ENCODE data around the gene PRKAG3.

Gene PRKAG3

DNA sequence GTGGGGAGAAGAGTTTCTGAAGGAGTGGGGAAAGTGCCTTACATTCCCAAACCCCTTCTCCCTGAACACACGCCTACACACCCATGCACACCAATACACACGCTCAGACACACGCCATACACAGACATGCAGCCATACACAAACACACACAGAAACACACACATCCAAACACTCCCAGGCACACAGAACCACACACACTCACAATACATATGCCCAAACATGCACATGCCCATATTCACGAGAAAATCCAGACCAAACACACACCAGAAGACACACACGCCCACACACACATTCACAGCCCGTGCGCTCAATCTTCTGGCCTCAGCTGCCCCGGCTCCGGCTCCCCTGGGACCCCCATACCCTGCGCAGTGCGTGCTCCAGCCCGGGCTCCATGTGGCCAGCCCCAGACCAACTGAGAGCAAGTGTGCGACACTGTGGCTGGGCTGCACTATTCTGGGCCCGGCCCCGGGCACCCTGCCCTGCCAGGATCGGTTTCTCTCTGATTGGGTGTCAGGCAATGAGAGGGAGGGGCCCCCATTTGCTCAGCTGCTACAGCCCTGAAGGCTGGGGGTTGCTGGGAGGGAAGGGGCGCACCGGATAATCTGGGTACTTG lies at the start of gene PRKAG3:
PRKAG3 (minus strand) TSS at position 426 of the 613 bp plus-strand sequence.
- DNase-seq (ENCODE audit: extremely low read depth, low read depth), result no peak
- no peak for TF ChIP-seq CTCF (IDR thresholded peaks at IDR 0.05; ENCODE audit: low read depth, low read length, missing control alignments)
- H3K4me3 ChIP-seq (replicated peaks; ENCODE audit: low read depth, low read length), result no peak within 1 kb of the TSS

DNA sequence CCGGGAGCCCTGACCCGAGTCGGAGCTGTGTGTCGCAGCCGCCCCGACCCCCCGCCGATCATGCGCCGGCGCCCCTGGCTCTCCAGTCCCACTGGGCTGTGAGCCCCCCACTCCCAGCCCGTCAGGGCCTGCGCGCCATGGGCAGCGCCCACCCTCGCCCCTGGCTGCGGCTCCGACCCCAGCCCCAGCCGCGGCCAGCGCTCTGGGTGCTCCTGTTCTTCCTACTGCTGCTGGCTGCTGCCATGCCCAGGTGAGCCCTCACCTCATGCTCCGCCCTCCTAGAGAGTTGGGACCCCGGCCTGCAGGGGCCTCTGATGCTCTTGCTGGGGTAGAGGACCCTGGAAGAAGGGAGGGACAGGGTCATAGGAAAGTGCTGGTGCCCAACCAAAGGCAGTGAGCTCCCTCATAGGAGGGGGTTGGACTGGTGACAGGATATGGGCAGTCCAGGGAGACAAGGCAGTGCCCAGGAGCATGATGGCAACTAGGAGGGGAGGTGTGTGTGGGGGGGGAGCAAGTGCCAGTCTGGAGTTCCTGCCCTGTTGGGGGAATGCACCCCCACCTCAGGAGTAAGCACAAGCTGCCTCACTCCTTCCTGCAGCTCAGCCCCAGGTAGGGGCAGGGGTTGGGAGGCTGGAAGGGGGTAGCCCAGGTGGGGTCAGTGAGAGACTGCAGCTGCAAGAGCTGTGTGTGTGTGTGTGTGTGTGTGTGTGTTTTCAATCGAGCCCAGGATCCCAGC lies 49.4 kb upstream of the PRKAG3 start:
- H3K4me3 ChIP-seq (replicated peaks; ENCODE audit: low read depth, low read length), result no peak overlapping the region
- no peak for TF ChIP-seq CTCF (IDR thresholded peaks at IDR 0.05; ENCODE audit: low read depth, low read length, missing control alignments)
- no peak for DNase-seq (ENCODE audit: extremely low read depth, low read depth)

GRCh38 chr2:218880102-218880858 lies 48.7 kb upstream of the PRKAG3 start, which contains the start of gene WNT10A:
WNT10A (plus strand) TSS chr2:218880852; CDS start chr2:218880996, 144 bp downstream.
- no peak within 1 kb of the TSS for H3K4me3 ChIP-seq (replicated peaks; ENCODE audit: low read depth, low read length)
- no peak for DNase-seq (ENCODE audit: extremely low read depth, low read depth)

DNA sequence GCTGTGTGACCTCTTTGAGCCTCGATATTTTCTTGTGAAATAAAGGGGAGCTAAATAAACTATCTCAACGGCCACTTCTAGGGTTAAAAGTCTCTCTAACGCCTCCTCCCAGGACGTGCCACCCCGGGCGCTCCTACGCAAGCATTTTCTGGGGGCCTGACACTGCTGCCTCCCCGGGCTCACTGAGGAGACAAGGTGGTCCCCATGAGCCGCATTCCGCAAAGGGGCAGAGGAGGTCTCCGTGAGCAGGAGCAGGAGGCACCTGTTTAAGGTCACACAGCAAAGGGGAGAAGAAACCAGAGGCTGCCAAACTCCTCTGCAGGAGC lies 48.1 kb upstream of the PRKAG3 start:
- TF ChIP-seq CTCF (IDR thresholded peaks at IDR 0.05; ENCODE audit: low read depth, low read length, missing control alignments), result no peak
- no peak overlapping the region for H3K4me3 ChIP-seq (replicated peaks; ENCODE audit: low read depth, low read length)
- no peak for DNase-seq (ENCODE audit: extremely low read depth, low read depth)

More at GRCh38 chr2:218880102-218880858, 48.7 kb upstream of the PRKAG3 start, which contains the start of gene WNT10A:
- no peak for TF ChIP-seq CTCF (IDR thresholded peaks at IDR 0.05; ENCODE audit: low read depth, low read length, missing control alignments)

GRCh38 chr2:218878926-218879761 lies 47.5 kb upstream of the PRKAG3 start:
- no peak for DNase-seq (ENCODE audit: extremely low read depth, low read depth)
- no peak overlapping the region for H3K4me3 ChIP-seq (replicated peaks; ENCODE audit: low read depth, low read length)
- no peak for TF ChIP-seq CTCF (IDR thresholded peaks at IDR 0.05; ENCODE audit: low read depth, low read length, missing control alignments)

DNA sequence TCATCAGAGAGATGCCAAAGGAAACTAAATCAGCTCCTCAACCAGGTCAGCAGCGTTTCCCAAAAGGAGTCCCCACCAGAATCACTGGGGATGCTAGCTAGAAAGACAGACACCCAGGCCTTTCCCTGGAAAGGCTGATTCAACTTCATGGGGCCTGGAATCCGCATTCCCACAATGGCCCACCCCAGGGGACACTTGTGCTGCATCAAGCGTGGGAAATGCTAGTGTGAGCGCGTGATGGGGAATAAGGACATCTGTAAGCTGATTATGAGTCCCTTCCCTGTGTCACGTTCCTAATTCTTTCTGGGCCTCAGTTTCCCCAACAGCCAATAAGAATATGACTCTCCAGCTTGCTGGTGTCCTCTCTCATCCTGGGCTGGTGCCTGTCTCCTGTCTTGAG lies 46.9 kb upstream of the PRKAG3 start:
- H3K4me3 ChIP-seq (replicated peaks; ENCODE audit: low read depth, low read length), result no peak overlapping the region
- TF ChIP-seq CTCF (IDR thresholded peaks at IDR 0.05; ENCODE audit: low read depth, low read length, missing control alignments), result no peak
- no peak for DNase-seq (ENCODE audit: extremely low read depth, low read depth)

Data from HFF-Myc (cell line).